Activated T-cell treated with anti-CD3 and anti-CD28 coated beads, Interleukin-2, amount 50 U/mL, for 4 hours (primary cell): ENCODE results near the gene RDH14. TPM values are rescaled to one million over a fixed set of nuclear protein-coding genes. Genes with fewer than 3 reads are reported as not detected.

Source experiments
- ATAC-seq, 2 donors: fragments of 200-7000 bp; cut with Tn5 transposase; one replicate each; pipeline ENCODE4 v1.10.0; 2021
- DNase-seq: peaks from one replicate; pipeline ENCODE4 v3.0.0-alpha.2; 2020
- H3K27me3 Mint-ChIP-seq: one replicate; pipeline ENCODE4 v1.8.0; 2021; ENCODE audit warnings: low read depth, mixed read lengths
- H3K36me3 Mint-ChIP-seq: one replicate; pipeline ENCODE4 v1.8.0; 2022; ENCODE audit warnings: mixed read lengths; ENCODE audit not compliant: insufficient read depth
- H3K4me1 Mint-ChIP-seq: one replicate; pipeline ENCODE4 v1.8.0; 2021; ENCODE audit warnings: low read depth, mixed read lengths
- H3K4me3 Mint-ChIP-seq: one replicate; pipeline ENCODE4 v1.8.0; 2021; ENCODE audit warnings: mild to moderate bottlenecking, moderate library complexity, mixed read lengths
- H3K9me3 Mint-ChIP-seq: one replicate; pipeline ENCODE4 v1.8.0; 2021; ENCODE audit warnings: mixed read lengths
- total RNA-seq, 3 donors: library from RNA; stranded (reverse); gene quantifications; one replicate each; pipeline ENCODE4 v1.2.1, GENCODE V29; 2021

Gene RDH14
- total RNA-seq, 3 donors from 2014 or later = 14.6 to 17.9 (median 16.0) TPM

- Mint-ChIP-seq H3K4me1 (no peaks in the 10 kb centered on the region), H3K9me3 (no peaks in the 10 kb centered on the region), H3K36me3 (peaks cover 23% of the 10 kb centered on the region), H3K27me3 (no peaks in the 10 kb centered on the region), H3K4me3 (no peak overlapping the region)
- DNase-seq (no peak), ATAC-seq (no peak)
These were observed 28.3 kb upstream of the RDH14 start for GRCh38 chr2:18588802-18589201.

- no peak overlapping the region for H3K4me3 Mint-ChIP-seq
- H3K36me3 Mint-ChIP-seq = peaks cover 25% of the 10 kb centered on the region
- no peaks in the 10 kb centered on the region for H3K27me3 Mint-ChIP-seq
- H3K9me3 Mint-ChIP-seq = peaks cover 6% of the 10 kb centered on the region
- ATAC-seq (no peak), DNase-seq (no peak)
- H3K4me1 Mint-ChIP-seq = no peaks in the 10 kb centered on the region
These were observed 27.6 kb upstream of the RDH14 start for GRCh38 chr2:18588049-18588448.

- Mint-ChIP-seq H3K4me3 (no peak overlapping the region), H3K4me1 (no peaks in the 10 kb centered on the region), H3K36me3 (peaks cover 28% of the 10 kb centered on the region), H3K9me3 (peaks cover 6% of the 10 kb centered on the region), H3K27me3 (no peaks in the 10 kb centered on the region)
- no peak for DNase-seq
- no peak for ATAC-seq
These were observed 25.1 kb upstream of the RDH14 start for GRCh38 chr2:18585526-18585925.

DNA sequence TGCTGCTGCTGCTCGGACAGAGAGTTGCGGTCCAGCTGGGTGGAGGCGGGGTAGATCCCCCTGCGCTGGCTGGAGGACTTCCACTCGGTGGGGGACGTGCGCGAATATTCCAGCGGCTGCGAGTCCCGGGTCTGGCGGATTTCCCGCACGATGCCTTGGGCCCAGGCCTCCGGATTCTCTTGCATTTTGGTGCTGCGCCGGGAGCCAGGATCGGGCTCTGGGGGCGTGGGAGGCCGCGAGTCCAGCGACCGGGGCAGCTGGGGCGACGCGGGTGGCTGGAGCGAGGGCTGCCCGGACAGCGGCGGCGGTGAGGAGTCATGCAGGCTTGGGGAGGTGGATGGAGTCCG lies 24.1 kb upstream of the RDH14 start:
- peaks cover 6% of the 10 kb centered on the region for H3K9me3 Mint-ChIP-seq
- no peak overlapping the region for H3K4me3 Mint-ChIP-seq
- ATAC-seq = no peak
- peaks cover 25% of the 10 kb centered on the region for H3K36me3 Mint-ChIP-seq
- H3K4me1 Mint-ChIP-seq = no peaks in the 10 kb centered on the region
- DNase-seq = no peak
- H3K27me3 Mint-ChIP-seq = no peaks in the 10 kb centered on the region

DNA sequence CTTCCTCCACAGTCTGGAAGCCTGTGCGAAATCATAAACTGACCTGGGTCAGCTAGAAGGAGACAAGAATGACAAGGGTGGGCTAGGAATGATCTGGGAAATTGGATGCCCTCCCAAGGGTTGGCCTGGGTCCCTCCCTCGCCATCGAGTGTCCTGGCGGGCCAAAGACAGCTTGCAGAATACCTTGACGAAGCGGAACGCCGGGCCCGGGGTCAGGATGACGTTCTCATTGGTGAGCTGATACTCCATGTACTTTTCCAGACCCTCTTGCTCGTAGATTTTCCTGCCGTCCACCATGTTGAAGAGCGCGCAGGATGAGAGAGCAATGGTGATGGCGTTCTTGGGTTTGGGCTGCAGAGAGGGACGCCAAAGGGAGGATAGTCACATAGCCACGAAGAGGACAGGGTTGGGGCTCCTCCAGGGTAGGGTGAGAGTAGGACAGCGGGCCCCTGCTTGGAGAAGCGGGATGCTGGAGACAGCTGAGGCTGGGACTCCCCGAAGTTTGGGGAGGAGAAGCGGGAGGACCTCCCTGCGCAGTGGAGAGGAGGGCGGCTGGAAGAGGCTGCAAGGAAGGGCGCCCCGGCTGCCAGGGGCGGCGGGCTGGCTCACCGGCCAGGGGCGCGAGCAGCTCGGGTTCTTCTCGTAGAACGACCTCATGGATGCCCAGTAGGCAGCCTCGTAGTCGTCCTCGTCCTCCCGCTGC lies 23.6 kb upstream of the RDH14 start:
- Mint-ChIP-seq H3K9me3 (peaks cover 12% of the 10 kb centered on the region), H3K4me3 (no peak overlapping the region), H3K4me1 (no peaks in the 10 kb centered on the region), H3K36me3 (peaks cover 25% of the 10 kb centered on the region), H3K27me3 (no peaks in the 10 kb centered on the region)
- DNase-seq (no peak), ATAC-seq (no peak)

DNA sequence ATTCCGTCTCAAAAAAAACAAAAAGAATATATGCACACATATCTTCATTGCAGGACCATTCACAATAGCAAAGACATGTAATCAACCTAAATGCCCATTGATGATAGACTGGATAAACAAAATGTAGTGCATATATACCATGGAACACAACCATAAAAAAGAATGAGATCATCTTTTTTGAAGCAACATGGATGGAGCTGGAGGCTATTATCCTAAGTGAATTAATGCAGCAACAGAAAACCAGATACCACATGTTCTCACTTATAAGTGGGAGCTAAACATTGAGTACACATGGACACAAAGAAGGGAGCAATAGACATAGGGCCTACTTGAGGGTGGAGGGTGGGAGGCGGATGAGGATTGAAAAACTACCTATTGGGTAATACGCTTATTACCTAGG lies 20.2 kb upstream of the RDH14 start:
- Mint-ChIP-seq H3K9me3 (peaks cover 27% of the 10 kb centered on the region), H3K4me1 (no peaks in the 10 kb centered on the region), H3K36me3 (peaks cover 29% of the 10 kb centered on the region), H3K4me3 (no peak overlapping the region), H3K27me3 (no peaks in the 10 kb centered on the region)
- no peak for DNase-seq
- no peak for ATAC-seq

GRCh38 chr2:18578033-18578432 lies 17.6 kb upstream of the RDH14 start:
- ATAC-seq (no peak), DNase-seq (no peak)
- H3K36me3 Mint-ChIP-seq = peaks cover 31% of the 10 kb centered on the region
- H3K27me3 Mint-ChIP-seq = no peaks in the 10 kb centered on the region
- no peak overlapping the region for H3K4me3 Mint-ChIP-seq
- H3K9me3 Mint-ChIP-seq = peaks cover 21% of the 10 kb centered on the region
- no peaks in the 10 kb centered on the region for H3K4me1 Mint-ChIP-seq

- ATAC-seq (no peak), DNase-seq (no peak)
- Mint-ChIP-seq H3K36me3 (peaks cover 37% of the 10 kb centered on the region), H3K4me1 (peaks cover 3% of the 10 kb centered on the region), H3K9me3 (peaks cover 3% of the 10 kb centered on the region), H3K27me3 (no peaks in the 10 kb centered on the region), H3K4me3 (no peak overlapping the region)
These were observed 5.8 kb upstream of the RDH14 start for GRCh38 chr2:18566145-18566769.

DNA sequence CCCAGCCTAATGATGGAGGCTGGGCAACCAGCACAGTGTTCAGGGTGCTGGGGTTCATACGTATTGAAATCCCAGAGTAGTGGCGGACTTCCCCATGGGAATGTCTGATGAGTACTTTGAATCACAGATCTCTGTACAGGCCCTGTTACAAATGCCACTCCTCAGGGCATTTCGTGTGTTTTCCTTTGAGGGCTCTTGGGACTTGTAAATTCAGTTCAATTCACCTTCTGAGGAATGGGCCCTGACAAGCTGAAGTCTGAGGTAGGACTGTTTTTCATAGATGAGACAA lies 288 bp upstream of the RDH14 start:
- ATAC-seq (no peak), DNase-seq (no peak)
- H3K4me3 Mint-ChIP-seq = peak overlapping the region; percentile 91
- H3K27me3 Mint-ChIP-seq = no peaks in the 10 kb centered on the region
- H3K36me3 Mint-ChIP-seq = peaks cover 21% of the 10 kb centered on the region
- peaks cover 37% of the 10 kb centered on the region for H3K4me1 Mint-ChIP-seq
- no peaks in the 10 kb centered on the region for H3K9me3 Mint-ChIP-seq

DNA sequence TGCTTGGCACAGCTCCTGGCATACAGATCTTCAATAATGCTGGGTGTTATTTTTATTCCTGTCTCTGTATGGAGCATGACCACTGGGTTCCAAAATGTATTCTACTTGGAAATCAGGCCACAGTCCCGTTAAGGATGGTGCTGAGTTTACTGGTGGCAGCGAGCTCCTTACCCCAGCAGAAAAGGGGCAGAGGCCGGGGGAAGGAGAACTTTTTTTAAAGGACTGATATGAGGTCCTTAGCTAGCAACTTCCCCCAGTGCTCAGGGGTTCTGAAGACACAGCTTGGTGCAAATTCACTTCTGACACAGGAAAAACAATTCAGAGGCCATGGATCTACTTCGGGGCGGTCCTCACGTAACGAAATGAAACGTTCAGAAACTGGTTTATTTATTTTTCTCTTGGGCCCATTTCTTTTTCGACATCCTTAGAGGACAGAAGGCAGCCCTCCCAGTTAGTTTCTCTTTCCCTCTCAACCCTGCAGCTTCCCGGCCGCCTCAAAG lies 872 bp downstream of the RDH14 start:
- ATAC-seq (no peak), DNase-seq (peak; percentile 4)
- Mint-ChIP-seq H3K4me1 (peaks cover 37% of the 10 kb centered on the region), H3K9me3 (no peaks in the 10 kb centered on the region), H3K4me3 (peak overlapping the region; percentile 91), H3K27me3 (no peaks in the 10 kb centered on the region), H3K36me3 (peaks cover 22% of the 10 kb centered on the region)

- H3K36me3 Mint-ChIP-seq = peaks cover 22% of the 10 kb centered on the region
- peaks cover 41% of the 10 kb centered on the region for H3K4me1 Mint-ChIP-seq
- no peaks in the 10 kb centered on the region for H3K27me3 Mint-ChIP-seq
- DNase-seq (no peak), ATAC-seq (no peak)
- H3K9me3 Mint-ChIP-seq = no peaks in the 10 kb centered on the region
- peak overlapping the region; percentile 91 for H3K4me3 Mint-ChIP-seq
These were observed 2.0 kb downstream of the RDH14 start for GRCh38 chr2:18558458-18558857.

- H3K27me3 Mint-ChIP-seq = no peaks in the 10 kb centered on the region
- H3K36me3 Mint-ChIP-seq = peaks cover 23% of the 10 kb centered on the region
- H3K4me1 Mint-ChIP-seq = peaks cover 50% of the 10 kb centered on the region
- no peak overlapping the region for H3K4me3 Mint-ChIP-seq
- DNase-seq = no peak
- ATAC-seq = no peak
- no peaks in the 10 kb centered on the region for H3K9me3 Mint-ChIP-seq
These were observed 3.3 kb downstream of the RDH14 start for GRCh38 chr2:18557121-18557520.

DNA sequence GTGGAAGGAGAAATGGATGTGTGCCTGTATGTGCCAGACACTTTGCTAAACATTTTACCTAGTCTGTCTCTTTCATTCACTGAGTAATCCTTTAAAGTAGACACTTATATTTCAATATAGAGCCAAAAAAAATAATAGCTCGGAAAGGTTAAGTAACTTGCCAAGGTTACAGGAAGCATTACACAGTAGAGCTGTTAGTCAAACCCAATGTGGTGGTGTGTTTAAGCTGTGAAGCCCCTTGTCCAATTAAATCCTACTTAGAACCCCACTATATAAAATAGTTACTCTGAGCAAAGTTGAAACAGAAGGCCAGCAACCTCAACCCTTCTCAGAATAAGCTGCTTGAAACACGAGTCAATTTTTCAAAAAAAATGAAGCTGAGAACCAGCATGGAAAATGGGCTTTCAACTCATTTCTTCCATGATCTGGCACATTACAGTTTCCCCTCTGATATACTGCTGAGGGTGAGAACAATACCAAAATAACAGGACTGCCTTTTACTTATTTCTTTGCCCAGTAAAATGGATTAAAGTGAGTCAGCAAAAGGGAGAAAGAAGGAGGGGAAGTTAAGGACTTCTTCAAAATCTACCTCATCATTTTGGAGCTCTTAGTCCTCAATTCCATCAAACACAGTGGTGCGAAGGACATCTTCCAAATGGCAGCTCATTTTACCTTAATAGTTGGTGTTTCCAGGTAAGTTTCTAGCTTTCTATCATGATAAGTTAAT lies 7.9 kb downstream of the RDH14 start:
- no peak overlapping the region for H3K4me3 Mint-ChIP-seq
- ATAC-seq (no peak), DNase-seq (no peak)
- H3K27me3 Mint-ChIP-seq = no peaks in the 10 kb centered on the region
- no peaks in the 10 kb centered on the region for H3K9me3 Mint-ChIP-seq
- peaks cover 37% of the 10 kb centered on the region for H3K4me1 Mint-ChIP-seq
- peaks cover 25% of the 10 kb centered on the region for H3K36me3 Mint-ChIP-seq

GRCh38 chr2:18551623-18552022 lies 8.8 kb downstream of the RDH14 start:
- Mint-ChIP-seq H3K27me3 (no peaks in the 10 kb centered on the region), H3K9me3 (no peaks in the 10 kb centered on the region), H3K4me1 (peaks cover 40% of the 10 kb centered on the region), H3K4me3 (no peak overlapping the region), H3K36me3 (peaks cover 22% of the 10 kb centered on the region)
- no peak for DNase-seq
- ATAC-seq = no peak

GRCh38 chr2:18551169-18551568 lies 9.3 kb downstream of the RDH14 start:
- H3K4me3 Mint-ChIP-seq = no peak overlapping the region
- peaks cover 42% of the 10 kb centered on the region for H3K4me1 Mint-ChIP-seq
- no peak for ATAC-seq
- no peak for DNase-seq
- peaks cover 18% of the 10 kb centered on the region for H3K36me3 Mint-ChIP-seq
- H3K27me3 Mint-ChIP-seq = no peaks in the 10 kb centered on the region
- no peaks in the 10 kb centered on the region for H3K9me3 Mint-ChIP-seq
